Loucy (cell line): ENCODE data around the gene MDM4.

ENCODE experiments used
- H2AFZ ChIP-seq: fragments of 200-600 bp; sonication (generic); 2 replicates; pipeline ENCODE4 v1.6.0; 2016; ENCODE audit warnings: antibody characterized with exemption, mild to moderate bottlenecking, low read length, moderate library complexity
- H3F3A ChIP-seq: fragments of 200-600 bp; 2 replicates; pipeline ENCODE4 v1.6.0; 2016; ENCODE audit warnings: antibody characterized with exemption, low read depth, mild to moderate bottlenecking
- H3K27me3 ChIP-seq: fragments of 200-600 bp; sonication (generic); 2 replicates; pipeline ENCODE4 v1.6.1; 2014; ENCODE audit warnings: low read length, mild to moderate bottlenecking; ENCODE audit not compliant: insufficient read depth, poor library complexity, severe bottlenecking
- H3K36me3 ChIP-seq: fragments of 200-600 bp; sonication (generic); 2 replicates; pipeline ENCODE4 v1.6.1; 2016; ENCODE audit warnings: low read length; ENCODE audit not compliant: insufficient read depth
- H3K4me1 ChIP-seq: fragments of 200-600 bp; sonication (generic); 2 replicates; pipeline ENCODE4 v1.5.1; 2014; ENCODE audit warnings: low read length, mild to moderate bottlenecking; ENCODE audit not compliant: insufficient read depth, poor library complexity, severe bottlenecking
- H3K4me2 ChIP-seq: fragments of 200-600 bp; sonication (generic); 2 replicates; pipeline ENCODE4 v1.6.0; 2014; ENCODE audit warnings: antibody characterized with exemption, low read length, low read depth, mild to moderate bottlenecking; ENCODE audit not compliant: poor library complexity, severe bottlenecking
- H3K4me3 ChIP-seq: fragments of 200-600 bp; sonication (generic); 2 replicates; pipeline ENCODE4 v1.5.1; 2014; ENCODE audit warnings: low read length, mild to moderate bottlenecking, mixed read lengths; ENCODE audit not compliant: poor library complexity, severe bottlenecking
- H3K79me2 ChIP-seq: fragments of 200-600 bp; sonication (generic); 2 replicates; pipeline ENCODE4 v1.6.1; 2014; ENCODE audit warnings: low read length; ENCODE audit not compliant: insufficient read depth
- H3K9ac ChIP-seq: fragments of 200-600 bp; sonication (generic); 2 replicates; pipeline ENCODE4 v1.6.0; 2014; ENCODE audit warnings: mild to moderate bottlenecking, low read depth, low read length, moderate library complexity; ENCODE audit not compliant: poor library complexity, severe bottlenecking
- H3K9me2 ChIP-seq: fragments of 200-600 bp; sonication (generic); replicated peaks from 2 replicates; pipeline ENCODE4 v1.6.1; 2016; ENCODE audit warnings: low read depth, low read length, mixed read lengths
- H3K9me3 ChIP-seq: fragments of 200-600 bp; sonication (generic); 2 replicates; pipeline ENCODE4 v1.6.1; 2014; ENCODE audit warnings: mild to moderate bottlenecking, antibody characterized with exemption, low read length, low read depth; ENCODE audit not compliant: insufficient read depth
- H4K20me1 ChIP-seq: fragments of 200-600 bp; sonication (generic); 2 replicates; pipeline ENCODE4 v1.6.0; 2014; ENCODE audit warnings: antibody characterized with exemption, low read length, mild to moderate bottlenecking; ENCODE audit not compliant: insufficient read depth, poor library complexity, severe bottlenecking
- EZH2phosphoT487 ChIP-seq: fragments of 200-600 bp; IDR thresholded peaks from 2 replicates; pipeline ENCODE4 v1.6.1; 2018; ENCODE audit warnings: antibody characterized with exemption, mild to moderate bottlenecking, moderate library complexity, borderline replicate concordance
- TF ChIP-seq, protein P1 (sequence below): fragments of 200-600 bp; sonication (generic); conservative IDR thresholded peaks from 2 replicates; pipeline ENCODE4 v1.5.1; 2014; ENCODE audit warnings: mild to moderate bottlenecking, antibody characterized with exemption, low read length

Gene MDM4

DNA sequence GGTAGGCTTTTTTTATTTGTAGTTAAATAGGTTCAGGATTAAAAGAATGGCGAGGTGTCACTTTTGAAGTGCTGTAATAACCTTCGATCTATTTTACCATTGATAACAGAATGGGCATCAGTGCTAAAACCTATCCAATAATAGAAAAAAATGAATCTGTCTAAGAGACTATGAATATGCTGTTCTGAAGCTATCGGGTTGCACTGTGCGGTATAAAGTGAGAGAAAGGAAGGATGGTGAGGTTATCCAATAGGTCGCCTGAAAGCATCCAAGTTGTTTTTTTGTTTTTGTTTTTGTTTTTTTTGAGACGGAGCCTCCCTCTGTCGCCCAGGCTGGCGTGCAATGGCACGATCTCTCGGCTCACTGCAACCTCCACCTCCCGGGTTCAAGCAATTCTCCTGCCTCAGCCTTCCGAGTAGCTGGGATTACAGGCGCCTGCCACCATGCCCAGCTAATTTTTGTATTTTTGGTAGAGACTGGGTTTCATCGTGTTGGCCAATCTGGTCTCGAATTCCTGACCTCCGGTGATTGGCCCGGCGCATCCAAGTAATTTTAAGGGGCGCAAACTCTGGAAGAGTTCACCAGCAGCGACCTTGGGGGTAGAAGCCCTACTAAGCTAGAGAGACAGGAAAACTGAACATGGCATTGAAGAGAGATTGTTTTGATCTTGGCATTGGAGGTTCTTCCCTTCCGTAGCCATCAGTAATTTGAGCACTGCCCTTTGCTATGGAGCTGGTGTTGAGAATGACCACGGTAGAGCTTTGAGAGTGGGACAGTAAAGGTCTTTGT lies 8.7 kb upstream of the MDM4 start:
- H3K4me3 ChIP-seq = peak overlapping the region; percentile 94
- H4K20me1 ChIP-seq = no peaks in the 10 kb centered on the region
- H3K9me3 ChIP-seq = no peaks in the 10 kb centered on the region
- H3K79me2 ChIP-seq = no peaks in the 10 kb centered on the region
- H3K4me2 ChIP-seq = peak overlapping the region; percentile 70
- no peaks in the 10 kb centered on the region for H3K27me3 ChIP-seq
- H3K36me3 ChIP-seq = no peaks in the 10 kb centered on the region
- peaks cover 13% of the 10 kb centered on the region; the same call in 1 of the 2 replicates for H3F3A ChIP-seq
- H3K9me2 ChIP-seq = no peaks in the 10 kb centered on the region
- peak overlapping the region; percentile 84 for H2AFZ ChIP-seq
- H3K9ac ChIP-seq = peak overlapping the region; percentile 95
- TF ChIP-seq, protein P1, sequence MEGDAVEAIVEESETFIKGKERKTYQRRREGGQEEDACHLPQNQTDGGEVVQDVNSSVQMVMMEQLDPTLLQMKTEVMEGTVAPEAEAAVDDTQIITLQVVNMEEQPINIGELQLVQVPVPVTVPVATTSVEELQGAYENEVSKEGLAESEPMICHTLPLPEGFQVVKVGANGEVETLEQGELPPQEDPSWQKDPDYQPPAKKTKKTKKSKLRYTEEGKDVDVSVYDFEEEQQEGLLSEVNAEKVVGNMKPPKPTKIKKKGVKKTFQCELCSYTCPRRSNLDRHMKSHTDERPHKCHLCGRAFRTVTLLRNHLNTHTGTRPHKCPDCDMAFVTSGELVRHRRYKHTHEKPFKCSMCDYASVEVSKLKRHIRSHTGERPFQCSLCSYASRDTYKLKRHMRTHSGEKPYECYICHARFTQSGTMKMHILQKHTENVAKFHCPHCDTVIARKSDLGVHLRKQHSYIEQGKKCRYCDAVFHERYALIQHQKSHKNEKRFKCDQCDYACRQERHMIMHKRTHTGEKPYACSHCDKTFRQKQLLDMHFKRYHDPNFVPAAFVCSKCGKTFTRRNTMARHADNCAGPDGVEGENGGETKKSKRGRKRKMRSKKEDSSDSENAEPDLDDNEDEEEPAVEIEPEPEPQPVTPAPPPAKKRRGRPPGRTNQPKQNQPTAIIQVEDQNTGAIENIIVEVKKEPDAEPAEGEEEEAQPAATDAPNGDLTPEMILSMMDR = no peak
- no peak for TF ChIP-seq EZH2phosphoT487
- H3K4me1 ChIP-seq = peaks cover 7% of the 10 kb centered on the region

DNA sequence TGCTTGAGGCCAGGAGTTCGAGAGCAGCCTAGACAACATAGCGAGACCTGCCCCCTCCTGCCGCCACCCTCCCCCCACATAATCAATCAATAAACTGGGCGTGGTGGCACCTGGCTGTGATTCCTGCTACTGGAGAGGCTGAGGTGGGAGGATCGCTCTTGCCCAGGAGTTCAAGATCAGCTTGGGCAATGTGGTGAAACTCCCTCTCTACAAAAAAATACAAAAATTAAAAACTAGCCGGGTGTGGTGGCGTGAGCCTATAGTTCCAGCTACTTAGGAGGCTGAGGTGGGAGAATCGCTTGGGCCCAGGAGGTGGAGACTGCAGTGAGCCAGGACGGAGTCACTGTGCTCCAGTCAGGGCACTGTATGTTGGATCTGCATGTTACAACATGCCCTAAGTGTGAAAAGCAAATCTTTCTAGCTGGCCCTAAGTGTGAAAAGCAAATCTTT lies 7.0 kb upstream of the MDM4 start:
- H3K36me3 ChIP-seq = no peaks in the 10 kb centered on the region
- no peak overlapping the region for H3K9ac ChIP-seq
- peaks cover 12% of the 10 kb centered on the region; the same call in 1 of the 2 replicates for H3F3A ChIP-seq
- no peak overlapping the region for H3K4me2 ChIP-seq
- no peak overlapping the region for H2AFZ ChIP-seq
- no peaks in the 10 kb centered on the region for H3K9me3 ChIP-seq
- H3K79me2 ChIP-seq = no peaks in the 10 kb centered on the region
- H3K9me2 ChIP-seq = no peaks in the 10 kb centered on the region
- H4K20me1 ChIP-seq = no peaks in the 10 kb centered on the region
- peaks cover 7% of the 10 kb centered on the region for H3K4me1 ChIP-seq
- H3K4me3 ChIP-seq = no peak overlapping the region
- TF ChIP-seq, protein P1 = no peak
- TF ChIP-seq EZH2phosphoT487 = no peak
- H3K27me3 ChIP-seq = no peaks in the 10 kb centered on the region

DNA sequence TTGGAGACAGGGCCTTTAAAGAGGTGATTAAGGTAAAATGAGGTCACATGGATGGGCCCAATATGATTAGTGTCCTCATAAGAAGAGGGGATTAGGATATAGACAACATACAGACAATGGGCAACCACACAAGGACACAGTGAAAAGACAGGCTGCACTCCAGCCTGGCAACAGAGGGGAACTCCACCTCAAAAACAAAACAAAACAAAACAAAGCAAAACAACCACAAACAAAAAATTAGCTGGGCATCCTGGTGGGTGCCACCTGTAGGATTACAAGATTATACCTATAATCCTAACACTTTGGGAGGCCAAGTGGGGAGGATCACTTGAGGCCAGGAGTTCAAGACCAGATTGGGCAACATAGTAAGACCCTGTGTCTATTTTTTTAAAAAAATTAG lies 4.8 kb upstream of the MDM4 start:
- no peaks in the 10 kb centered on the region for H3K36me3 ChIP-seq
- no peak for TF ChIP-seq EZH2phosphoT487
- TF ChIP-seq, protein P1 = no peak
- no peak overlapping the region for H2AFZ ChIP-seq
- no peaks in the 10 kb centered on the region for H4K20me1 ChIP-seq
- no peak overlapping the region for H3K9ac ChIP-seq
- H3K9me3 ChIP-seq = no peaks in the 10 kb centered on the region
- no peaks in the 10 kb centered on the region for H3K4me1 ChIP-seq
- H3K79me2 ChIP-seq = peaks cover 1% of the 10 kb centered on the region
- no peak overlapping the region for H3K4me3 ChIP-seq
- no peak overlapping the region for H3K4me2 ChIP-seq
- peaks cover 3% of the 10 kb centered on the region; the same call in 1 of the 2 replicates for H3F3A ChIP-seq
- no peaks in the 10 kb centered on the region for H3K9me2 ChIP-seq
- no peaks in the 10 kb centered on the region for H3K27me3 ChIP-seq
